Kidney epithelial cell (primary cell): ENCODE results near the gene ARHGAP32. TPM values are rescaled to one million over a fixed set of nuclear protein-coding genes. Genes with fewer than 3 reads are reported as not detected.

Experiments
- DNase-seq: peaks from one replicate; pipeline ENCODE4 v3.0.0-alpha.2; 2010; ENCODE audit warnings: low read depth
- H3K27me3 ChIP-seq: 2 replicates; pipeline ENCODE4 v1.6.0; 2011; ENCODE audit warnings: low read length; ENCODE audit not compliant: control insufficient read depth, insufficient read depth
- H3K36me3 ChIP-seq: 2 replicates; pipeline ENCODE4 v1.5.1; 2011; ENCODE audit warnings: low read length; ENCODE audit not compliant: control insufficient read depth, insufficient read depth
- H3K4me3 ChIP-seq: 2 replicates; pipeline ENCODE4 v1.5.1; 2011; ENCODE audit warnings: low read depth, mild to moderate bottlenecking, control low read depth, low read length
- CTCF ChIP-seq: IDR thresholded peaks from 2 replicates; pipeline ENCODE4 v1.5.1; 2011; ENCODE audit warnings: mild to moderate bottlenecking, moderate library complexity, low read length, control low read depth, inconsistent platforms; ENCODE audit not compliant: insufficient read depth, poor library complexity, severe bottlenecking
- total RNA-seq: library from RNA; depleted of rRNA; stranded (reverse); fragments of >200 nt; gene quantifications from 2 replicates; pipeline ENCODE4 v1.2.3, GENCODE V29; 2015

Gene ARHGAP32
- total RNA-seq, 1 donor from 2014 or later, result 15.4 TPM

GRCh38 chr11:129115652-129116586 lies 76.2 kb downstream of the ARHGAP32 start:
- no peaks in the 10 kb centered on the region for H3K36me3 ChIP-seq
- DNase-seq, result peak; percentile 9
- H3K27me3 ChIP-seq, result no peaks in the 10 kb centered on the region
- TF ChIP-seq CTCF, result no peak
- H3K4me3 ChIP-seq, result no peak overlapping the region

- Histone ChIP-seq H3K36me3 (no peaks in the 10 kb centered on the region), H3K27me3 (no peaks in the 10 kb centered on the region), H3K4me3 (no peak overlapping the region)
- no peak for TF ChIP-seq CTCF
- DNase-seq, result no peak
Observed at GRCh38 chr11:129109701-129110100, 82.4 kb downstream of the ARHGAP32 start.

- no peaks in the 10 kb centered on the region for H3K27me3 ChIP-seq
- no peak for TF ChIP-seq CTCF
Observed at GRCh38 chr11:129106788-129107187, 85.3 kb downstream of the ARHGAP32 start.

GRCh38 chr11:129102756-129103155 lies 89.4 kb downstream of the ARHGAP32 start:
- DNase-seq, result no peak
- no peak for TF ChIP-seq CTCF
- Histone ChIP-seq H3K36me3 (no peaks in the 10 kb centered on the region), H3K27me3 (no peaks in the 10 kb centered on the region), H3K4me3 (no peak overlapping the region)

More at GRCh38 chr11:129106788-129107187, 85.3 kb downstream of the ARHGAP32 start:
- H3K36me3 ChIP-seq, result no peaks in the 10 kb centered on the region
- no peak overlapping the region for H3K4me3 ChIP-seq
- DNase-seq, result no peak

GRCh38 chr11:129102225-129102624 lies 89.9 kb downstream of the ARHGAP32 start:
- DNase-seq, result no peak
- no peaks in the 10 kb centered on the region for H3K36me3 ChIP-seq

More at GRCh38 chr11:129102225-129102624, 89.9 kb downstream of the ARHGAP32 start:
- no peak for TF ChIP-seq CTCF
- Histone ChIP-seq H3K4me3 (no peak overlapping the region), H3K27me3 (no peaks in the 10 kb centered on the region)
